Prostate gland (tissue), 2 donors: ENCODE data around the gene NMRK2. TPM values are rescaled to one million over a fixed set of nuclear protein-coding genes. Genes with fewer than 3 reads are reported as not detected.
"Not testable (repeated sequence)": the region's sequence is repeated elsewhere in the genome, so short reads cannot be mapped to it uniquely, and the experiment has no call there.

Source experiments
- DNase-seq: peaks from one replicate; pipeline ENCODE4 v3.0.0-alpha.2; 2019; ENCODE audit warnings: low spot score
- H3K27ac ChIP-seq, 2 donors: fragments of 200-600 bp; sonication (generic); 2 replicates each; pipeline ENCODE4 v1.5.1; 2017 to 2019
- H3K27me3 ChIP-seq: fragments of 200-600 bp; sonication (generic); replicated peaks from 2 replicates; pipeline ENCODE4 v1.5.1; 2019; ENCODE audit not compliant: insufficient read depth
- H3K36me3 ChIP-seq, 2 donors: fragments of 200-600 bp; sonication (generic); 1 replicate in 1 of 2; 2 replicates in 1 of 2; pipeline versions ENCODE4 v1.5.1 to v1.8.1; 2017 to 2019
- H3K4me1 ChIP-seq: fragments of 200-600 bp; sonication (generic); replicated peaks from 2 replicates; pipeline ENCODE4 v1.5.1; 2019
- H3K4me3 ChIP-seq, 2 donors: fragments of 200-600 bp; sonication (generic); 2 replicates each; pipeline ENCODE4 v1.5.1; 2017 to 2019
- H3K9me3 ChIP-seq: fragments of 200-600 bp; sonication (generic); 2 replicates; pipeline ENCODE4 v1.5.1; 2017
- POLR2A ChIP-seq: fragments of 450-650 bp; IDR thresholded peaks from one replicate; pipeline ENCODE4 v1.6.1; 2016; ENCODE audit warnings: antibody characterized with exemption, mild to moderate bottlenecking
- POLR2AphosphoS5 ChIP-seq: sonication (generic); formaldehyde crosslinking; IDR thresholded peaks from one replicate; pipeline ENCODE4 v1.6.1; 2017; ENCODE audit warnings: antibody characterized with exemption
- WGBS: methylation state at CpG from one replicate; pipeline ENCODE4 v1.1.5; 2018; 5-methylcytosine and 5-hydroxymethylcytosine counted together
- intact Hi-C: fragments of 100-400 bp; cut with DNase I; formaldehyde crosslinking; loops from one replicate; pipeline ENCODE4 v1.14.2; 2022
- total RNA-seq, 2 donors: library from RNA; depleted of rRNA; stranded (reverse); fragments of >200 nt; gene quantifications; one replicate each; pipeline ENCODE4 v1.1.0, GENCODE V29; 2016
- TF ChIP-seq, protein P1 (sequence below), 4 experiments: fragments of 200-600 bp in 2 of 4; fragments of 450-650 bp in 2 of 4; sonication (generic) in 2 of 4; IDR thresholded peaks; 1 replicate in 3 of 4; 2 replicates in 1 of 4; pipeline ENCODE4 v1.5.1; 2016 to 2019; ENCODE audit warnings: antibody characterized with exemption in 4 of 4, mild to moderate bottlenecking in 2 of 4, moderate library complexity in 2 of 4

NMRK2 gene
- 1 to 10 TPM in 1 of 2 donors, under 1 TPM in 1; 0.64 to 1.8 TPM for total RNA-seq

GRCh38 chr19:3932931-3933810 lies at the start of gene NMRK2:
TSS of gene NMRK2 (plus strand) at chr19:3933069. CDS start at chr19:3933672, 603 bp downstream.
- peaks cover 4% of the 10 kb centered on the region for H3K27me3 ChIP-seq
- H3K27ac ChIP-seq = no peak within 1 kb of the TSS
- no peak within 1 kb of the TSS for H3K4me3 ChIP-seq
- DNase-seq = no peak
- no peaks in the 10 kb centered on the region for H3K9me3 ChIP-seq
- WGBS = 2% methylated on average over 47 of the region's 51 CpGs
- no peak for TF ChIP-seq POLR2AphosphoS5
- TF ChIP-seq, protein P1, sequence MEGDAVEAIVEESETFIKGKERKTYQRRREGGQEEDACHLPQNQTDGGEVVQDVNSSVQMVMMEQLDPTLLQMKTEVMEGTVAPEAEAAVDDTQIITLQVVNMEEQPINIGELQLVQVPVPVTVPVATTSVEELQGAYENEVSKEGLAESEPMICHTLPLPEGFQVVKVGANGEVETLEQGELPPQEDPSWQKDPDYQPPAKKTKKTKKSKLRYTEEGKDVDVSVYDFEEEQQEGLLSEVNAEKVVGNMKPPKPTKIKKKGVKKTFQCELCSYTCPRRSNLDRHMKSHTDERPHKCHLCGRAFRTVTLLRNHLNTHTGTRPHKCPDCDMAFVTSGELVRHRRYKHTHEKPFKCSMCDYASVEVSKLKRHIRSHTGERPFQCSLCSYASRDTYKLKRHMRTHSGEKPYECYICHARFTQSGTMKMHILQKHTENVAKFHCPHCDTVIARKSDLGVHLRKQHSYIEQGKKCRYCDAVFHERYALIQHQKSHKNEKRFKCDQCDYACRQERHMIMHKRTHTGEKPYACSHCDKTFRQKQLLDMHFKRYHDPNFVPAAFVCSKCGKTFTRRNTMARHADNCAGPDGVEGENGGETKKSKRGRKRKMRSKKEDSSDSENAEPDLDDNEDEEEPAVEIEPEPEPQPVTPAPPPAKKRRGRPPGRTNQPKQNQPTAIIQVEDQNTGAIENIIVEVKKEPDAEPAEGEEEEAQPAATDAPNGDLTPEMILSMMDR (IDR thresholded peaks at IDR 0.05) = no peak
- TF ChIP-seq POLR2A = no peak
- H3K36me3 ChIP-seq = no peaks in the 10 kb centered on the region
- H3K4me1 ChIP-seq = no peaks in the 10 kb centered on the region
- intact Hi-C loops = no loop called here

DNA sequence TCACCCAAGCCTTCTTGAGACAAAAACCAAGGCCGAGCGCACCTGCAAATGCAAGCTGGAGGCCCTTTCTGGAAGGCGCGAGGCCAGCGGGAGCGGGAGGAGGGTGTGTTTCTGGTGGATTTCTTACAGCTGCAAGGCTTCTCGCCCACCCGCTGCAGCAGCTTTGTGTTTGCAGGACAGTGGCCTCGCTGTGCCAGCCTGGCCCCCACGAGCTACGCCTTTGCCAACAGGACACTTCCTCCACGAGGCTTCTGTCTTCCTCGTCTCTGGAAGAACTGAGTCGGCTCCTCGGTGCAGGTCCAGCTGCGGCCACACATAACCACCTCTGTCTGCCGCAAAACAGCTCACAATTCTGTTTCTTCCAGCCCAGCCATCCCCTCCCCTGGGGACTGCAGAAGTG lies 42.3 kb upstream of the NMRK2 start:
- WGBS = 69% methylated on average over 17 of the region's 17 CpGs
- H3K9me3 ChIP-seq = no peaks in the 10 kb centered on the region

GRCh38 chr19:3893509-3894179 lies 39.2 kb upstream of the NMRK2 start:
- no peak overlapping the region for H3K4me3 ChIP-seq
- 66% methylated on average over 12 of the region's 12 CpGs for WGBS
- no peak overlapping the region for H3K27ac ChIP-seq
- H3K36me3 ChIP-seq = no peaks in the 10 kb centered on the region
- no peaks in the 10 kb centered on the region for H3K9me3 ChIP-seq
- no peak for DNase-seq
- no peaks in the 10 kb centered on the region for H3K27me3 ChIP-seq
- intact Hi-C loops = no loop called here
- no peaks in the 10 kb centered on the region for H3K4me1 ChIP-seq
- TF ChIP-seq POLR2A (no peak), POLR2AphosphoS5 (no peak)
- TF ChIP-seq, protein P1 (IDR thresholded peaks at IDR 0.05) = no peak

More for the DNA sequence above, 42.3 kb upstream of the NMRK2 start:
- Histone ChIP-seq H3K4me1 (no peaks in the 10 kb centered on the region), H3K4me3 (no peak overlapping the region), H3K36me3 (no peaks in the 10 kb centered on the region), H3K27ac (no peak overlapping the region), H3K27me3 (no peaks in the 10 kb centered on the region)
- intact Hi-C loops = no loop called here
- TF ChIP-seq, protein P1 (IDR thresholded peaks at IDR 0.05) = no peak
- no peak for TF ChIP-seq POLR2A
- no peak for TF ChIP-seq POLR2AphosphoS5
- no peak for DNase-seq

DNA sequence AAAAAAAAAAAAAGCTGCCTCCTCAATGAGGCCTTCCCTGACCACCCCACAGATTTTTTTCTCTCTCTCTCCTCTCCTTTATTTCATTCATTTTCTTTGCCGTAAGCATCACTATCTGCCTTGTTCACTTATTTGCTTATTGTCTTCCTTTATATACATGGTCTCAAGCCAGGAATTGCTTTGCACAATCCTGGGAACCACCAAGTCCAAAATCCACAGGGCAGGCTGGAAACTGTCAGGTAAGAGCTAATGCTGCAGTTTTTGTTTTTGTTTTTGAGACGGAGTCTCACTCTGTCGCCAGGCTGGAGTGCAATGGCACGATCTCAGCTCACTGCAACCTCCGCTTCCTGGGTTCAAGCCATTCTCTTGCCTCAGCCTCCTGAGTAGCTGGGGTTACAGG lies 37.9 kb upstream of the NMRK2 start:
- H3K27me3 ChIP-seq, H3K4me1 ChIP-seq, H3K36me3 ChIP-seq, H3K27ac ChIP-seq, H3K9me3 ChIP-seq, DNase-seq, H3K4me3 ChIP-seq, intact Hi-C loops: not testable (repeated sequence)
- 83% methylated on average over 5 of the region's 5 CpGs for WGBS

GRCh38 chr19:3895788-3896187 lies 37.1 kb upstream of the NMRK2 start:
- no peaks in the 10 kb centered on the region for H3K27me3 ChIP-seq
- 90% methylated on average over 5 of the region's 5 CpGs for WGBS

More at GRCh38 chr19:3895788-3896187, 37.1 kb upstream of the NMRK2 start:
- DNase-seq = no peak
- intact Hi-C loops = no loop called here
- H3K36me3 ChIP-seq = no peaks in the 10 kb centered on the region
- H3K4me3 ChIP-seq = no peak overlapping the region
- no peaks in the 10 kb centered on the region for H3K9me3 ChIP-seq
- H3K4me1 ChIP-seq = no peaks in the 10 kb centered on the region
- no peak for TF ChIP-seq POLR2AphosphoS5
- no peak overlapping the region for H3K27ac ChIP-seq
